ENCODE measurements around the gene MAPK9. TPM values are rescaled to one million over a fixed set of nuclear protein-coding genes. Genes with fewer than 3 reads are reported as not detected.

MAPK9 gene
- total RNA-seq, 6 donors from 2014 or later, result 20.8 to 58.5 (median 33.4) TPM

- 92% methylated on average over 21 of the region's 21 CpGs for WGBS, 2 donors
- TF ChIP-seq POLR2AphosphoS5 (IDR thresholded peaks at IDR 0.05), result no peak
- no peak for TF ChIP-seq EP300 (IDR thresholded peaks at IDR 0.05)
- no peak for TF ChIP-seq CTCF (IDR thresholded peaks at IDR 0.05)
- TF ChIP-seq POLR2A (IDR thresholded peaks at IDR 0.05), result no peak
- DNase-seq (peak in 1 of 2 donors; percentile 41), ATAC-seq (ENCODE audit: low FRiP score in 2 of 2) (no peak)
- Histone ChIP-seq H3K27me3 (no peaks in the 10 kb centered on the region), H3K9me3 (peaks cover 21 to 48% (median 27%) of the 10 kb centered on the region in 4 donors), H3K27ac (no peak overlapping the region), H3K4me3 (no peak overlapping the region), H3K4me1 (no peaks in the 10 kb centered on the region), H3K36me3 (no peaks in the 10 kb centered on the region)
These were observed 76.8 kb downstream of the MAPK9 start for GRCh38 chr5:180214870-180215770.

- DNase-seq, result no peak
- no peak overlapping the region for H3K27ac ChIP-seq
- no peak for TF ChIP-seq EP300 (IDR thresholded peaks at IDR 0.05)
- TF ChIP-seq POLR2AphosphoS5 (IDR thresholded peaks at IDR 0.05), result no peak
- TF ChIP-seq CTCF (IDR thresholded peaks at IDR 0.05), result no peak
- TF ChIP-seq POLR2A (IDR thresholded peaks at IDR 0.05), result no peak
- peaks cover 0 to 4% (median 2%) of the 10 kb centered on the region in 4 donors for H3K27me3 ChIP-seq
- H3K36me3 ChIP-seq, result no peaks in the 10 kb centered on the region
- peaks cover 0 to 5% (median 0%) of the 10 kb centered on the region in 4 donors for H3K4me1 ChIP-seq
- peak in 1 of 2 donors; percentile 9 for ATAC-seq (ENCODE audit: low FRiP score in 2 of 2)
- WGBS, 2 donors, result 85 to 89% methylated on average over 5 of the region's 5 CpGs
- peaks cover 9 to 35% (median 20%) of the 10 kb centered on the region in 4 donors for H3K9me3 ChIP-seq
- H3K4me3 ChIP-seq, result no peak overlapping the region
These were observed 78.2 kb downstream of the MAPK9 start for GRCh38 chr5:180213657-180214207.

GRCh38 chr5:180213256-180213600, 78.7 kb downstream of the MAPK9 start:
- TF ChIP-seq POLR2AphosphoS5 (IDR thresholded peaks at IDR 0.05), result no peak
- no peak for TF ChIP-seq EP300 (IDR thresholded peaks at IDR 0.05)
- TF ChIP-seq POLR2A (IDR thresholded peaks at IDR 0.05), result no peak
- no peak overlapping the region for H3K4me3 ChIP-seq
- ATAC-seq (ENCODE audit: low FRiP score in 2 of 2) (no peak), DNase-seq (no peak)
- H3K27ac ChIP-seq, result no peak overlapping the region
- no peaks in the 10 kb centered on the region for H3K36me3 ChIP-seq
- H3K9me3 ChIP-seq, result peaks cover 5 to 30% (median 17%) of the 10 kb centered on the region in 4 donors
- WGBS, 2 donors, result 4 to 11% methylated on average over 4 of the region's 4 CpGs
- H3K4me1 ChIP-seq, result peaks cover 4 to 10% (median 5%) of the 10 kb centered on the region in 4 donors
- H3K27me3 ChIP-seq, result peaks cover 0 to 7% (median 4%) of the 10 kb centered on the region in 4 donors

GRCh38 chr5:180212363-180213255, 79.3 kb downstream of the MAPK9 start:
- WGBS, 2 donors, result 44 to 54% methylated on average over 9 to 15 of the region's 19 CpGs
- ATAC-seq (ENCODE audit: low FRiP score in 2 of 2) (no peak), DNase-seq (peak in 1 of 2 donors; percentile 56)
- TF ChIP-seq POLR2AphosphoS5 (IDR thresholded peaks at IDR 0.05) (no peak), POLR2A (IDR thresholded peaks at IDR 0.05) (no peak)
- peaks cover 0 to 14% (median 8%) of the 10 kb centered on the region in 4 donors for H3K27me3 ChIP-seq
- H3K4me3 ChIP-seq, result no peak overlapping the region
- peaks cover 5 to 23% (median 14%) of the 10 kb centered on the region in 4 donors for H3K9me3 ChIP-seq
- no peak overlapping the region for H3K27ac ChIP-seq
- H3K4me1 ChIP-seq, result peaks cover 5 to 16% (median 6%) of the 10 kb centered on the region in 4 donors
- H3K36me3 ChIP-seq, result no peaks in the 10 kb centered on the region

GRCh38 chr5:180211761-180212035, 80.2 kb downstream of the MAPK9 start:
- Histone ChIP-seq H3K27me3 (peaks cover 0 to 17% (median 9%) of the 10 kb centered on the region in 4 donors), H3K27ac (no peak overlapping the region), H3K36me3 (no peaks in the 10 kb centered on the region), H3K9me3 (peaks cover 4 to 14% (median 6%) of the 10 kb centered on the region in 4 donors), H3K4me3 (no peak overlapping the region), H3K4me1 (peaks cover 5 to 18% (median 6%) of the 10 kb centered on the region in 4 donors)
- no peak for ATAC-seq (ENCODE audit: low FRiP score in 2 of 2)
- TF ChIP-seq CTCF (IDR thresholded peaks at IDR 0.05) (no peak), EP300 (IDR thresholded peaks at IDR 0.05) (no peak), POLR2A (IDR thresholded peaks at IDR 0.05) (no peak)
- 72 to 90% methylated on average over 3 of the region's 4 CpGs for WGBS, 2 donors
- no peak for DNase-seq
